ENCODE measurements around the gene CCNI2. TPM values are rescaled to one million over a fixed set of nuclear protein-coding genes. Genes with fewer than 3 reads are reported as not detected.

The CCNI2 gene
- total and polyA plus RNA-seq, 9 of the 15 experiments (the other 6 are each of a cell fraction or from before 2014, with no cell fraction given): 0.05 to 1.7 (median 0.81) TPM; not detected in 5

DNA sequence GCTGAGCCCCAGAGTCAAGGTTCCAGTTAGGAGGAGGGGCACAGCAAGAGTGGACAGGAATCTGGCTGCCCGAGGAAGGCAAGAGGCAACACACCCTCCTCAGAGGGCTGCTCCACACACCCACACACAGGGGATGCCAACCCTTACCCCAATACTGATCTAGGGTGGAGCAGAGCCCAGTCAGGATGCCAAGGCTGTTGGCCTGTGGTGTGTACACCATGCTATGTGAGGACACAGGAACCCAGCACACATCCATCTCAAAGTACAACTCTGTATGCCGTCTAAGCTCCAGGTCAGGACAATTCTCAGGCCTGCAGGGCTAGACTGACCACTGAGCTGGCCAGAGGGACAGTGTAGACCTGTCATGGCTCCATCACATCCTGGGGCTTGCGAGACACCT, 27.2 kb downstream of the CCNI2 start (continued):
- TF ChIP-seq TARDBP (IDR thresholded peaks at IDR 0.05) (no peak), ZNF140 (CRISPR knock-in tag; IDR thresholded peaks at IDR 0.05) (no peak), DMBX1 (CRISPR knock-in tag; IDR thresholded peaks at IDR 0.05; ENCODE audit: borderline replicate concordance) (no peak), SPI1 (IDR thresholded peaks at IDR 0.05; ENCODE audit: borderline replicate concordance, low read depth, low read length) (no peak), FOSL1 (tag; conservative IDR thresholded peaks at IDR 0.05) (no peak), HDAC2 (IDR thresholded peaks at IDR 0.05) (no peak), RAD21 (CRISPR knock-in tag; conservative IDR thresholded peaks at IDR 0.05 in 1 of 2, IDR thresholded peaks at IDR 0.05 in 1 of 2) (no peak), MBD2 (IDR thresholded peaks at IDR 0.05; ENCODE audit: borderline replicate concordance, low read depth) (no peak), ATF7 (IDR thresholded peaks at IDR 0.05) (peak; percentile 2; the same call in 1 of the 2 replicates)
- TF ChIP-seq, protein P1, sequence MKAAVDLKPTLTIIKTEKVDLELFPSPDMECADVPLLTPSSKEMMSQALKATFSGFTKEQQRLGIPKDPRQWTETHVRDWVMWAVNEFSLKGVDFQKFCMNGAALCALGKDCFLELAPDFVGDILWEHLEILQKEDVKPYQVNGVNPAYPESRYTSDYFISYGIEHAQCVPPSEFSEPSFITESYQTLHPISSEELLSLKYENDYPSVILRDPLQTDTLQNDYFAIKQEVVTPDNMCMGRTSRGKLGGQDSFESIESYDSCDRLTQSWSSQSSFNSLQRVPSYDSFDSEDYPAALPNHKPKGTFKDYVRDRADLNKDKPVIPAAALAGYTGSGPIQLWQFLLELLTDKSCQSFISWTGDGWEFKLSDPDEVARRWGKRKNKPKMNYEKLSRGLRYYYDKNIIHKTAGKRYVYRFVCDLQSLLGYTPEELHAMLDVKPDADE (conservative IDR thresholded peaks at IDR 0.05; ENCODE audit: control insufficient read depth, low read depth, low read length): 0 out of 2 replicates have a peak, but pooled peaks have one; percentile 22

GRCh38 chr5:132774896-132775295, 27.7 kb downstream of the CCNI2 start:
- WGBS (ENCODE audit: insufficient coverage, low coverage, missing lambda C conversion rate): 58% methylated on average over 5 of the region's 5 CpGs
- Histone ChIP-seq H2AFZ (ENCODE audit: low read depth, low read length) (no peak overlapping the region), H3K4me3 (peak overlapping the region; percentile 58), H3K9ac (ENCODE audit: insufficient read depth in 1 of 2, low read depth in 2 of 2, low read length in 2 of 2) (peak overlapping the region; percentile 81 to 90), H4K20me1 (replicated peaks; ENCODE audit: control insufficient read depth, insufficient read depth, low read length) (peaks cover 2% of the 10 kb centered on the region), H3K27me3 (ENCODE audit: control insufficient read depth in 2 of 2, insufficient read depth in 2 of 2, low read length in 2 of 2) (no peaks in the 10 kb centered on the region), H3K36me3 (ENCODE audit: control insufficient read depth, insufficient read depth, low read length) (peaks cover 34% of the 10 kb centered on the region; the same call in 2 of the 3 replicates), H3K9me1 (ENCODE audit: control insufficient read depth, insufficient read depth, low read length) (no peaks in the 10 kb centered on the region), H3K79me2 (ENCODE audit: control insufficient read depth, insufficient read depth, low read length) (peaks cover 84% of the 10 kb centered on the region), H3K9me3 (replicated peaks; ENCODE audit: control insufficient read depth, insufficient read depth, low read depth, low read length) (no peaks in the 10 kb centered on the region), H3K4me2 (ENCODE audit: insufficient read depth, low read length) (peak overlapping the region; percentile 88), H3K4me1 (replicated peaks in 1 of 2; ENCODE audit: control insufficient read depth in 2 of 2, insufficient read depth in 2 of 2, low read length in 2 of 2) (peaks cover 42 to 54% of the 10 kb centered on the region in 2 experiments), H3K27ac (ENCODE audit: extremely low read depth, low read depth, low read length) (peak overlapping the region; percentile 79)
- no TSS peak for BruUV-seq (replicated peaks)
- DNase-seq (ENCODE audit: extremely low read depth in 1 of 4, low spot score in 3 of 4): no peak
- in situ Hi-C loops (cut with MboI) (no loop called here), intact Hi-C loops (cut with micrococcal nuclease) (loop anchor here (2.0 kb wide), 1 partner anchor 32 kb away; no protein-coding TSS in a partner anchor)
- no peak for TF ChIP-seq CTCFL (IDR thresholded peaks at IDR 0.05; ENCODE audit: borderline replicate concordance, insufficient read depth, low read depth, low read length, poor library complexity, severe bottlenecking)
- TF ChIP-seq MXD1 (CRISPR knock-in tag; IDR thresholded peaks at IDR 0.05; ENCODE audit: borderline replicate concordance, poor library complexity, severe bottlenecking): no peak
- TF ChIP-seq SREBF1 (IDR thresholded peaks at IDR 0.05; ENCODE audit: borderline replicate concordance, low read depth, low read length): no peak
- TF ChIP-seq NFIC (IDR thresholded peaks at IDR 0.05): no peak
- no peak for TF ChIP-seq RAD51 (IDR thresholded peaks at IDR 0.05; ENCODE audit: borderline replicate concordance, low read depth)
- no peak for FAIRE-seq
- ATAC-seq: no peak
- CTCF ChIA-PET (ENCODE audit: low intra/inter-chr PET ratio): no interaction called here
- POLR2A ChIA-PET: interaction anchor here (0.5 to 1.6 kb wide), 8 partner anchors 10 to 85 kb away, joined by 3 to 5 read pairs (median 4); no protein-coding TSS in a partner anchor

Measured in K562 (cell line).